Measurements from ENCODE around the gene ICA1L. TPM values are rescaled to one million over a fixed set of nuclear protein-coding genes. Genes with fewer than 3 reads are reported as not detected.
"Not testable (repeated sequence)": the region's sequence is repeated elsewhere in the genome, so short reads cannot be mapped to it uniquely, and the experiment has no call there.

The ICA1L gene
- total and polyA plus RNA-seq, 12 donors: 0.81 to 12.1 (median 6.6) TPM

DNA sequence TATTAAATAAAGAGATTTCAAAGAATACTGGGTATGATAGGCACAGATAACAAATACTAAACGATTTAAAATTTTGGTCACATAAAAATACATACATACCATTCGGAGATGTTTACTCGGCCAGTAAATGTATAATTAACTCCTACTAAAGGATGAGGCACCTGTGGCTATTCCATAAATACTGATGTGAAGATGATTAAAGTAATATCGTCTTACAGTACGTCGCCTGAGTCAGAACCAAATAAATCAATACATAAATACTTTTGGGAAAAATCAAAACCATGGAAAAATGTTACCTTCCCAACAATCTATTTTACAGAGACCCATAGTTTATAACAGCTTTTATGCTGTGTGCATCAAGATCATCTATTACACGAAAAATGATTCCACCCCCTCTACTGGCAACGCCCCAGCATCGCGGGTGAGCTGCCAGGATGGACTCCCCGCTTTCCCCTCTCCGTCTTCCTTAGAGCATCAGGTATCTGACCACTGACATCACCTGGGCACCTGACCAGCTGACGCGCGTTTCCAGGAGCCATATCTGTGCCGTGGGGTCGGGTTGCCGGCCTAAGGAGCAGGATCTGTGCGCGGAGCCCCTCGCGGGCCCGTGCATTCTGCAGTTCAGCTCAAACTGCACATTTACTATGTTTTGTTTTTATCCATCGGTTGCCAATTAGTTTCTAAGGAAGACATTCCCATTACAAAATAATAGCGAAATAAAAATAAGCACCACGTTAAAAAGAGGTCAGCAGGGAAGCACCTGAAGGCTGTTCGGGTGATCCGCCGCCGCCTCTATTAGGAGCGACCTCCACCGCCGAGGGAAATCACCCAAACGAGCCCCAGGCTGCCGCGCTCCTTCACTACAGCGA, 901 bp downstream of the ICA1L start:
- no peaks in the 10 kb centered on the region for H3K9me3 ChIP-seq
- WGBS, 2 donors: 5 to 6% methylated on average over 37 of the region's 37 CpGs
- H3K36me3 ChIP-seq: no peaks in the 10 kb centered on the region
- H3K4me1 ChIP-seq: peaks cover 0 to 15% (median 7%) of the 10 kb centered on the region in 9 donors
- intact Hi-C loops (cut with DNase I): loop anchor here in 7 of 10 donors (2.0 to 10.0 kb wide), 4 partner anchors 96 to 286 kb away; no protein-coding TSS in a partner anchor
- H3K27me3 ChIP-seq: no peaks in the 10 kb centered on the region
- peak overlapping the region; percentile 32 to 98 (median 88) for H3K4me3 ChIP-seq
- DNase-seq: peak; percentile 54 to 60
- TF ChIP-seq, protein P1, sequence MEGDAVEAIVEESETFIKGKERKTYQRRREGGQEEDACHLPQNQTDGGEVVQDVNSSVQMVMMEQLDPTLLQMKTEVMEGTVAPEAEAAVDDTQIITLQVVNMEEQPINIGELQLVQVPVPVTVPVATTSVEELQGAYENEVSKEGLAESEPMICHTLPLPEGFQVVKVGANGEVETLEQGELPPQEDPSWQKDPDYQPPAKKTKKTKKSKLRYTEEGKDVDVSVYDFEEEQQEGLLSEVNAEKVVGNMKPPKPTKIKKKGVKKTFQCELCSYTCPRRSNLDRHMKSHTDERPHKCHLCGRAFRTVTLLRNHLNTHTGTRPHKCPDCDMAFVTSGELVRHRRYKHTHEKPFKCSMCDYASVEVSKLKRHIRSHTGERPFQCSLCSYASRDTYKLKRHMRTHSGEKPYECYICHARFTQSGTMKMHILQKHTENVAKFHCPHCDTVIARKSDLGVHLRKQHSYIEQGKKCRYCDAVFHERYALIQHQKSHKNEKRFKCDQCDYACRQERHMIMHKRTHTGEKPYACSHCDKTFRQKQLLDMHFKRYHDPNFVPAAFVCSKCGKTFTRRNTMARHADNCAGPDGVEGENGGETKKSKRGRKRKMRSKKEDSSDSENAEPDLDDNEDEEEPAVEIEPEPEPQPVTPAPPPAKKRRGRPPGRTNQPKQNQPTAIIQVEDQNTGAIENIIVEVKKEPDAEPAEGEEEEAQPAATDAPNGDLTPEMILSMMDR (IDR thresholded peaks at IDR 0.05): peak in 7 of 9 donors; percentile 33 to 61 (median 44)
- ATAC-seq: peak; percentile 48 to 91 (median 86)
- peak overlapping the region; percentile 14 to 86 (median 84) for H3K27ac ChIP-seq

DNA sequence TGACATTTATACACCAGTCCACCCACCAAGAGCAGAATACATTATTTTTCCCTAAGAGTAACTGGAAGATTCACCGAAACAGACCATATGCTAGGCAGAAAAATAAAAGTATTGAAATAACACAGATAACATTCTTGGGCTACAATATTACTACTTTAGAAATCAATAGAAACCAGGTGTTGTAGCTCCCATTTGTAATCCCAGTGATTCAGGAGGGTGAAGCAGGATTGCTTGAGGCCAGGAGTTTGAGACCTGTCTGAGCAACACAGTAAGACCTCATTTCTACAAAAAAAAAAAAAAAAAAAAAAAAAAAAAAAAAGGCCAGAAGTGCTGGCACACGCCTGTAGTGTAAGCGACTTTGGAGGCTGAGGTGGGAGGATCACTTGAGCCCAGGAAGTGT, 9.6 kb downstream of the ICA1L start:
- DNase-seq: no peak
- no peaks in the 10 kb centered on the region for H3K4me1 ChIP-seq
- no peaks in the 10 kb centered on the region for H3K36me3 ChIP-seq
- intact Hi-C loops (cut with DNase I): loop anchor here in 3 of 10 donors (10.0 kb wide), 3 partner anchors 67 to 277 kb away; no protein-coding TSS in a partner anchor
- TF ChIP-seq, protein P1 (IDR thresholded peaks at IDR 0.05): no peak
- peaks cover 0 to 10% (median 0%) of the 10 kb centered on the region in 11 donors for H3K9me3 ChIP-seq
- H3K27me3 ChIP-seq: no peaks in the 10 kb centered on the region
- no peak overlapping the region for H3K4me3 ChIP-seq
- WGBS, 2 donors: 96 to 99% methylated on average over 3 of the region's 3 CpGs
- no peak for ATAC-seq
- no peak overlapping the region for H3K27ac ChIP-seq

DNA sequence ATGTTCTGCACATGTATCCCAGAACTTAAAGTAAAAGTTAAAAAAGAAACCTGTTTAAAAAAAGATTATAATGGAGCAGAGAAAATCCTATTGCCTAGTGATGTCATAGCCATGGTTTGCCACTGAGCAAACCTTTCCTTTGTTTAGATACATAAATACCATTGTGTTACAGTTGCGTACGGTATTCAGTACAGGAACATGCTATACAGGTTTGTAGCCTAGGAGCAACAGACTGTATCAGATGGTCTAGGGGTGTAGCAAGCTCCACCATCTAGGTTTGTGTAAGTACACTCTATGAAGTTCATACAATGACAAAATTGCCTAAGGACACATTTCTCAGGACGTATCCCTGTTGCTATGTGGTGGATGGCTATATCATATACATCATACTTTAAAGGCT, 13.0 kb downstream of the ICA1L start:
- Histone ChIP-seq H3K4me1 (no peaks in the 10 kb centered on the region), H3K27me3 (no peaks in the 10 kb centered on the region), H3K27ac (no peak overlapping the region), H3K9me3 (peaks cover 0 to 12% (median 0%) of the 10 kb centered on the region in 11 donors), H3K4me3 (no peak overlapping the region), H3K36me3 (no peaks in the 10 kb centered on the region)
- 96 to 97% methylated on average over 3 of the region's 3 CpGs for WGBS, 2 donors
- ATAC-seq: no peak
- no peak for DNase-seq
- TF ChIP-seq, protein P1 (IDR thresholded peaks at IDR 0.05): no peak
- intact Hi-C loops (cut with DNase I): no loop called here

DNA sequence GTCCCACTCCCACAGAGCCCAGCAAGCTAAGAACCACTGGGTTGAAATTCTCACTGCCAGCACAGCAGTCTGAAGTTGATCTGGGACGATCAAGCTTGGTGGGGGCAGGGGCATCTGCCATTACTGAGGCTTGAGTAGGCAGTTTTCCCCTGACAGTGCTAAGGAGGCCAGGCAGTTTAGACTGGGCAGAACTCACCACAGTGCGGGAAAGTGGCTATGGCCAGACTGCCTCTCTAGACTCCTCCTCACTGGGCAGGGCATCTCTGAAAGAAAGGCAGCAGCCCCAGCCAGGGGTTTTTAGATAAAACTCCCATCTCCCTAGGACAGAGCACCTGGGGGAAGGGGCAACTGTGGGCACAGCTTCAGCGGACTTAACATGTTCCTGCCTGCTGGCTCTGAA, 22.2 kb downstream of the ICA1L start:
- H3K27ac ChIP-seq; ATAC-seq; DNase-seq; H3K9me3 ChIP-seq; H3K4me1 ChIP-seq; intact Hi-C loops (cut with DNase I); H3K36me3 ChIP-seq; H3K4me3 ChIP-seq; H3K27me3 ChIP-seq: not testable (repeated sequence)
- 74 to 75% methylated on average over 3 of the region's 3 CpGs for WGBS, 2 donors

DNA sequence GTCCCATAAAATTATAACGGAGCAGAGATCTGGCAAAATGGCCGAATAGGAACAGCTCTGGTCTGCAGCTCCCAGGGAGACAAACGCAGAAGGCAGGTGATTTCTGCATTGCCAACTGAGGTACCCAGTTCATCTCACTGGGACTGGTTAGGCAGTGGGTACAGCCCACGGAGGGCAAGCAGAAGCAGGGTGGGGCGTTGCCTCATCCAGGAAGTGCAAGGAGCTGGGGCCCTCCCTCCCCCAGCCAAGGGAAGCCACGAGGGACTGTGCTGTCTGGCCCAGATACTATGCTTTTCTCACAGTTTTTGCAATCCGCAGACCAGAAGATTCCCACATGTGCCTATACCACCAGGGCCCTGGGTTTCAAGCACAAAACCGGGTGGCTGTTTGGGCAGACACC, 22.8 kb downstream of the ICA1L start:
- 66 to 72% methylated on average over 8 of the region's 8 CpGs for WGBS, 2 donors
- no peak for ATAC-seq
- Histone ChIP-seq H3K36me3 (peaks cover 0 to 5% (median 0%) of the 10 kb centered on the region in 9 donors), H3K4me3 (no peak overlapping the region), H3K9me3 (peaks cover 0 to 6% (median 0%) of the 10 kb centered on the region in 11 donors), H3K27me3 (no peaks in the 10 kb centered on the region), H3K4me1 (peaks cover 0 to 8% (median 0%) of the 10 kb centered on the region in 9 donors), H3K27ac (no peak overlapping the region)
- DNase-seq: no peak
- TF ChIP-seq, protein P1 (IDR thresholded peaks at IDR 0.05): no peak
- intact Hi-C loops (cut with DNase I): no loop called here
